ENCODE data around the gene PPP1R37. TPM values are rescaled to one million over a fixed set of nuclear protein-coding genes. Genes with fewer than 3 reads are reported as not detected.

The PPP1R37 gene
- total and polyA plus RNA-seq, 2 of the 13 experiments (the other 11 are each of a cell fraction or from before 2014, with no cell fraction given), result 9.0 to 14.3 TPM

- TF ChIP-seq ZBTB33 (CRISPR knock-in tag; IDR thresholded peaks at IDR 0.05) (no peak), SRY (CRISPR knock-in tag; IDR thresholded peaks at IDR 0.05) (peak; percentile 78; the same call in 1 of the 2 replicates), NFRKB (IDR thresholded peaks at IDR 0.05) (no peak), SNAPC4 (CRISPR knock-in tag; IDR thresholded peaks at IDR 0.05) (no peak), IRF9 (CRISPR knock-in tag; IDR thresholded peaks at IDR 0.05; ENCODE audit: borderline replicate concordance) (peak; percentile 25; the same call in 1 of the 2 replicates), TERF1 (CRISPR knock-in tag; IDR thresholded peaks at IDR 0.05) (peak; percentile 76; the same call in 1 of the 2 replicates), TEAD2 (CRISPR knock-in tag; IDR thresholded peaks at IDR 0.05) (no peak), TEF (CRISPR knock-in tag; IDR thresholded peaks at IDR 0.05) (no peak), TOPORS (CRISPR knock-in tag; IDR thresholded peaks at IDR 0.05) (peak; percentile 44), ZNF138 (CRISPR knock-in tag; IDR thresholded peaks at IDR 0.05; ENCODE audit: low read depth) (peak; percentile 88; the same call in 1 of the 2 replicates), CENPBD1 (CRISPR knock-in tag; IDR thresholded peaks at IDR 0.05; ENCODE audit: borderline replicate concordance, low read depth) (peak; percentile 69; the same call in 1 of the 2 replicates), RFX5 (IDR thresholded peaks at IDR 0.05; ENCODE audit: low read depth, low read length) (no peak), SIN3B (IDR thresholded peaks at IDR 0.05; ENCODE audit: low read length) (no peak), KLF12 (CRISPR knock-in tag; IDR thresholded peaks at IDR 0.05; ENCODE audit: borderline replicate concordance) (no peak; the same call in 1 of the 2 replicates), MIXL1 (CRISPR knock-in tag; IDR thresholded peaks at IDR 0.05) (no peak), JUN (CRISPR knock-in tag; IDR thresholded peaks at IDR 0.05) (no peak), ZNF83 (CRISPR knock-in tag; IDR thresholded peaks at IDR 0.05; ENCODE audit: borderline replicate concordance) (no peak), ZBTB38 (CRISPR knock-in tag; IDR thresholded peaks at IDR 0.05) (peak; percentile 47), ZNF850 (CRISPR knock-in tag; conservative IDR thresholded peaks at IDR 0.05) (no peak)
These were observed 16.7 kb upstream of the PPP1R37 start, which contains the start of gene ZNF296 (continued) for GRCh38 chr19:45076029-45076850.

Measured in HepG2 (cell line).